Natural killer cell (primary cell): ENCODE measurements around the gene FNDC3B. TPM values are rescaled to one million over a fixed set of nuclear protein-coding genes. Genes with fewer than 3 reads are reported as not detected.

ENCODE experiments used
- ATAC-seq, 3 donors: fragments of 150-1000 bp in 2 of 3; fragments of 200-7000 bp in 1 of 3; cut with Tn5 transposase; 1 replicate in 1 of 3; 2 replicates in 2 of 3; pipeline ENCODE4 v1.10.0; 2021; ENCODE audit warnings: mild to moderate bottlenecking in 2 of 3, moderate library complexity in 2 of 3
- DNase-seq, 2 donors: peaks; one replicate each; pipeline versions ENCODE4 v3.0.0 to v3.0.0-alpha.2; 2013 to 2021; ENCODE audit warnings: mixed read lengths in 1 of 2
- H3K27ac ChIP-seq: one replicate; pipeline ENCODE4 v1.5.1; 2013; ENCODE audit warnings: mild to moderate bottlenecking, low read length
- H3K27me3 ChIP-seq: one replicate; pipeline ENCODE4 v1.6.1; 2013; ENCODE audit warnings: low read length; ENCODE audit not compliant: control insufficient read depth, insufficient read depth
- H3K36me3 ChIP-seq: one replicate; pipeline ENCODE4 v1.6.1; 2013; ENCODE audit warnings: low read length; ENCODE audit not compliant: control insufficient read depth, insufficient read depth
- H3K4me1 ChIP-seq: one replicate; pipeline ENCODE4 v1.6.1; 2013; ENCODE audit warnings: low read length; ENCODE audit not compliant: control insufficient read depth, insufficient read depth
- H3K4me3 ChIP-seq: one replicate; pipeline ENCODE4 v1.5.1; 2013; ENCODE audit warnings: low read length
- H3K9me3 ChIP-seq: one replicate; pipeline ENCODE4 v1.6.1; 2013; ENCODE audit warnings: low read length; ENCODE audit not compliant: control insufficient read depth, insufficient read depth
- H3K27ac Mint-ChIP-seq, 2 donors: one replicate each; pipeline ENCODE4 v1.8.0; 2022; ENCODE audit warnings: mild to moderate bottlenecking in 2 of 2, mixed read lengths in 2 of 2, moderate library complexity in 1 of 2
- H3K27me3 Mint-ChIP-seq, 2 donors: one replicate each; pipeline ENCODE4 v1.8.0; 2022; ENCODE audit warnings: low read depth in 2 of 2, mixed read lengths in 2 of 2
- H3K36me3 Mint-ChIP-seq: one replicate; pipeline ENCODE4 v1.8.0; 2022; ENCODE audit warnings: mixed read lengths
- H3K4me1 Mint-ChIP-seq, 2 donors: one replicate each; pipeline ENCODE4 v1.8.0; 2022; ENCODE audit warnings: mixed read lengths in 2 of 2
- H3K4me3 Mint-ChIP-seq: one replicate; pipeline ENCODE4 v1.8.0; 2022; ENCODE audit warnings: mild to moderate bottlenecking, moderate library complexity, mixed read lengths
- H3K9me3 Mint-ChIP-seq, 2 donors: one replicate each; pipeline ENCODE4 v1.8.0; 2022; ENCODE audit warnings: mixed read lengths in 2 of 2
- WGBS: methylation state at CpG from one replicate; pipeline ENCODE4 v1.1.7; 2013; ENCODE audit warnings: missing lambda C conversion rate; ENCODE audit not compliant: insufficient coverage; 5-methylcytosine and 5-hydroxymethylcytosine counted together
- intact Hi-C: fragments of 100-400 bp; cut with micrococcal nuclease; formaldehyde crosslinking; loops from one replicate; pipeline ENCODE4 v1.14.2; 2022
- total RNA-seq, 4 donors: library from RNA; stranded (reverse); fragments of 120-200 nt in 1 of 4; gene quantifications; one replicate each; pipeline versions ENCODE4 v1.2.3 to v1.2.4, GENCODE V29; 2013 to 2022
- TF ChIP-seq, protein P1 (sequence below): fragments of 200-600 bp; IDR thresholded peaks from one replicate; pipeline ENCODE4 v1.8.0; 2022; ENCODE audit warnings: antibody characterized with exemption

Gene FNDC3B
- total RNA-seq, 3 donors from 2014 or later (not counting 1 experiment from before 2014, with no cell fraction given) = 154 to 214 (median 206) TPM

DNA sequence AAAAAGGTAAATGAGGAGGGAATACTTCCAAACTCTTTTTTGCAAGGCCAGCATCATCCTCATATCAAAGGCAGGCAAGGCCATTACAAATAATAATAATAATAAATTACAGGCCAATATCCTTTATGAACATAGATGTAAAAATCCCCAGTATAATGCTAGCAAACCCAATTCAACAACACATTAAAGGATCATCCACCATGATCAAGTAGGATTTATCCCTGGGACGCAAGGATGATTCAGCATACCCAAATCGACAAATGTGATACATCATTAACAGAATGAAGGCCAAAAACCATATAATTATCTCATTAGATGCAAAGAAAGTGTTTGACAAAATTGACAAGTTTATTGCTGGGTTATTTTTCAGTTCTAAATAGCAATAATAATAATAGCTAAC lies 355.3 kb downstream of the FNDC3B start:
- Mint-ChIP-seq H3K27me3 (no peaks in the 10 kb centered on the region), H3K4me1 (peaks cover 23 to 25% of the 10 kb centered on the region in 2 donors), H3K9me3 (no peaks in the 10 kb centered on the region), H3K27ac (peak overlapping the region in 1 of 2 donors; percentile 71), H3K36me3 (no peaks in the 10 kb centered on the region), H3K4me3 (no peak overlapping the region)
- no peaks in the 10 kb centered on the region for H3K27me3 ChIP-seq
- TF ChIP-seq, protein P1, sequence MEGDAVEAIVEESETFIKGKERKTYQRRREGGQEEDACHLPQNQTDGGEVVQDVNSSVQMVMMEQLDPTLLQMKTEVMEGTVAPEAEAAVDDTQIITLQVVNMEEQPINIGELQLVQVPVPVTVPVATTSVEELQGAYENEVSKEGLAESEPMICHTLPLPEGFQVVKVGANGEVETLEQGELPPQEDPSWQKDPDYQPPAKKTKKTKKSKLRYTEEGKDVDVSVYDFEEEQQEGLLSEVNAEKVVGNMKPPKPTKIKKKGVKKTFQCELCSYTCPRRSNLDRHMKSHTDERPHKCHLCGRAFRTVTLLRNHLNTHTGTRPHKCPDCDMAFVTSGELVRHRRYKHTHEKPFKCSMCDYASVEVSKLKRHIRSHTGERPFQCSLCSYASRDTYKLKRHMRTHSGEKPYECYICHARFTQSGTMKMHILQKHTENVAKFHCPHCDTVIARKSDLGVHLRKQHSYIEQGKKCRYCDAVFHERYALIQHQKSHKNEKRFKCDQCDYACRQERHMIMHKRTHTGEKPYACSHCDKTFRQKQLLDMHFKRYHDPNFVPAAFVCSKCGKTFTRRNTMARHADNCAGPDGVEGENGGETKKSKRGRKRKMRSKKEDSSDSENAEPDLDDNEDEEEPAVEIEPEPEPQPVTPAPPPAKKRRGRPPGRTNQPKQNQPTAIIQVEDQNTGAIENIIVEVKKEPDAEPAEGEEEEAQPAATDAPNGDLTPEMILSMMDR = no peak
- H3K9me3 ChIP-seq = no peaks in the 10 kb centered on the region
- H3K27ac ChIP-seq = no peak overlapping the region
- WGBS = 67% methylated on average over 1 of the region's 2 CpGs
- H3K36me3 ChIP-seq = peaks cover 15% of the 10 kb centered on the region
- no peak for DNase-seq
- intact Hi-C loops = no loop called here
- no peaks in the 10 kb centered on the region for H3K4me1 ChIP-seq
- H3K4me3 ChIP-seq = no peak overlapping the region
- ATAC-seq = no peak

DNA sequence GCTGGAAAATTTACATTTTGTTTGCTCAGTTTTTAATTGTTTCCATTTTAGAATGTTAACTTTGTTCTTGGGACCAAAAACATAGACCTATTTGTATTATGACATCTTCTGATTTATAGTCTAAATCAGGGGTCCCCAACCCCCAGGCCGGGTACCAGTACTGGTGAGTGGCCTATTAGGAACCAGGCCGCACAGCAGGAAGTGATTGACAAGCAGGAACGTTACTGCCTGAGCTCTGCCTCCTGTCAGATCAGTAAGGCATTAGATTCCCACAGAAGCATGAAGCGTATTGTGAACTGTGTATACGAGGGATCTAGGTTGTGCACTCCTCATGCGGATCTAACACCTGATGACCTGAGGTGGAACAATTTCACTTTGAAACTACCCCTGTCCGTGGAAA lies 357.0 kb downstream of the FNDC3B start:
- TF ChIP-seq, protein P1 = no peak
- WGBS = 95% methylated on average over 7 of the region's 7 CpGs
- H3K9me3 ChIP-seq = no peaks in the 10 kb centered on the region
- intact Hi-C loops = no loop called here
- H3K4me1 ChIP-seq = no peaks in the 10 kb centered on the region
- H3K27ac Mint-ChIP-seq = peak overlapping the region in 1 of 2 donors; percentile 48
- ATAC-seq (no peak), DNase-seq (no peak)
- no peaks in the 10 kb centered on the region for H3K9me3 Mint-ChIP-seq
- H3K4me3 ChIP-seq = no peak overlapping the region
- H3K36me3 Mint-ChIP-seq = peaks cover under 1% of the 10 kb centered on the region
- H3K27me3 ChIP-seq = no peaks in the 10 kb centered on the region
- peaks cover 13 to 18% of the 10 kb centered on the region in 2 donors for H3K4me1 Mint-ChIP-seq
- no peak overlapping the region for H3K27ac ChIP-seq
- no peak overlapping the region for H3K4me3 Mint-ChIP-seq
- no peaks in the 10 kb centered on the region for H3K27me3 Mint-ChIP-seq
- H3K36me3 ChIP-seq = peaks cover 14% of the 10 kb centered on the region

DNA sequence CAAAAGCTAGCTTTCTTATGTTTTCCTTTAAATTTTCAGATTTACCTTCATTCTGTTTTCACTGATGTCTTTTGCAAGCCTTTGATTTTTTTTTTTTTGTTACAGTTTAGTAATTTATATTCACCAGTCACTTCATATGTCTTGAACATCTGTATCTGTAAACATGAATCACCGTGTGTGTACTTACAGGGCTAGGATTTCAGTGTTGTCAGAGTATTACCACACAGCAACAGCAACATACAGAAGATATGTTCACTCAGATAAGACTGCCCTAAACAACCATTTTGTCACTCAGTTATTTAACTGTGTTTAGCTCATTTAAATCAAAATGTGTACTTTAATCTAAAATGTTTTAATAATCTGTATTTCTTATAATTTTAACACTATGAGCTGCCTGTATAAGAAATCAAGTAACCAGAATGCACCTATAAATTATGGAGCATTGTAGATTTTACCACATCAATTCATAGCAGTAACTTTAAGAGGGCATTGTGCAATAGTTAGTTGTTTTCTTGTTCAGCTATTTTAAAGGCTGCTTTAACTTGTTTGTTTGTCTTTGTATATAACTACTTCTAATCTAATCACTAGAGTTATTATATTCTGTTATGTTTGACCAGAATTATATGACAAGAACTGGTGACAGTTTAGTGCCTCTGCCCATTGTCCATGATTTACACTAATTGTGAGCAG lies 358.5 kb downstream of the FNDC3B start:
- Histone ChIP-seq H3K27ac (no peak overlapping the region), H3K36me3 (peaks cover 14% of the 10 kb centered on the region), H3K4me1 (no peaks in the 10 kb centered on the region), H3K9me3 (no peaks in the 10 kb centered on the region), H3K4me3 (no peak overlapping the region), H3K27me3 (no peaks in the 10 kb centered on the region)
- intact Hi-C loops = no loop called here
- Mint-ChIP-seq H3K4me3 (no peak overlapping the region), H3K27ac (peak overlapping the region in 1 of 2 donors; percentile 23), H3K36me3 (peaks cover 15% of the 10 kb centered on the region), H3K9me3 (no peaks in the 10 kb centered on the region), H3K4me1 (peaks cover 16 to 23% of the 10 kb centered on the region in 2 donors), H3K27me3 (no peaks in the 10 kb centered on the region)
- TF ChIP-seq, protein P1 = no peak
- no peak for DNase-seq
- WGBS = 92% methylated on average over 1 of the region's 1 CpG
- ATAC-seq = no peak

DNA sequence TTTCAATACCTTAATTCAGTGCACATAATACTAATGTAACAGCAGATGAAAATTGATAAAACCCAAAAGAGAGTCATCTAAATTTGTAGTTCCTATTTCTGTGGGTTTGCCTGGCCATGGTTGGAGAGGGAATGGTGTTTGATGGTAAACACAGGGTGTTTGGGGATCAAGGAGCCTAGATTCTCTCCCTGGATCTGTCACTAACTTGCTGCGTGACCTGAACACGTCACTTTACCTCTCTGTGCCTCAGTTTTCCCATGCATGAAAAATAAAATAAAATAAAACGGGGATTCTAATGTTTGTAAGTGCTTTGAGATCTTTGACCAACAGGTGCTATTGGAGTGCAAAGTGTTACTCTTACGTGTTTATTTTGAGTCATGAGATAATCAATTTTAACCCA lies 359.1 kb downstream of the FNDC3B start:
- Histone ChIP-seq H3K4me1 (no peaks in the 10 kb centered on the region), H3K4me3 (no peak overlapping the region), H3K27me3 (no peaks in the 10 kb centered on the region), H3K9me3 (no peaks in the 10 kb centered on the region), H3K36me3 (peaks cover 14% of the 10 kb centered on the region), H3K27ac (no peak overlapping the region)
- Mint-ChIP-seq H3K27me3 (no peaks in the 10 kb centered on the region), H3K27ac (peak overlapping the region in 1 of 2 donors; percentile 23), H3K4me1 (peaks cover 10 to 17% of the 10 kb centered on the region in 2 donors), H3K9me3 (no peaks in the 10 kb centered on the region), H3K36me3 (peaks cover 17% of the 10 kb centered on the region), H3K4me3 (no peak overlapping the region)
- TF ChIP-seq, protein P1 = no peak
- no peak for ATAC-seq
- WGBS = 95% methylated on average over 4 of the region's 4 CpGs
- no peak for DNase-seq
- intact Hi-C loops = no loop called here
